GM12865 (cell line): ENCODE results near the gene TBC1D2.
A peak's percentile ranks its signal among the peaks of the same experiment; 100 is the strongest.

Experiments used
- DNase-seq: peaks from one replicate; pipeline ENCODE4 v3.0.0; 2010; ENCODE audit warnings: low read depth
- H3K4me3 ChIP-seq: 2 replicates; pipeline ENCODE4 v1.5.1; 2011; ENCODE audit warnings: mild to moderate bottlenecking, low read depth, low read length, control low read depth
- CTCF ChIP-seq: IDR thresholded peaks from 2 replicates; pipeline ENCODE4 v1.5.1; 2011; ENCODE audit warnings: low read length, control low read depth, low read depth, inconsistent platforms; ENCODE audit not compliant: insufficient read depth; ENCODE audit errors: missing control alignments

TBC1D2 gene

GRCh38 chr9:98195671-98196070, 59.8 kb downstream of the TBC1D2 start:
- no peak overlapping the region for H3K4me3 ChIP-seq
- no peak for TF ChIP-seq CTCF
- DNase-seq: no peak

- DNase-seq: no peak
- no peak for TF ChIP-seq CTCF
- peak overlapping the region; percentile 59 for H3K4me3 ChIP-seq
These were observed 62.0 kb downstream of the TBC1D2 start for GRCh38 chr9:98193336-98193944.

- peak within 1 kb of the TSS; percentile 61 for H3K4me3 ChIP-seq
- peak; percentile 73 for DNase-seq
- TF ChIP-seq CTCF: peak; percentile 12
These were observed 62.7 kb downstream of the TBC1D2 start, which contains the start of gene CORO2A for GRCh38 chr9:98192503-98193335. Gene CORO2A (minus strand): TSS chr9:98192637. CDS start chr9:98157660, 34,977 bp downstream.

- no peak for TF ChIP-seq CTCF
- DNase-seq: no peak
- peak overlapping the region; percentile 61 for H3K4me3 ChIP-seq
These were observed 63.6 kb downstream of the TBC1D2 start for GRCh38 chr9:98191671-98192502.

- no peak for DNase-seq
- TF ChIP-seq CTCF: no peak
- H3K4me3 ChIP-seq: no peak overlapping the region
These were observed 64.3 kb downstream of the TBC1D2 start for GRCh38 chr9:98191181-98191608.

- no peak overlapping the region for H3K4me3 ChIP-seq
These were observed 64.7 kb downstream of the TBC1D2 start for GRCh38 chr9:98190757-98191105.

More at GRCh38 chr9:98190757-98191105, 64.7 kb downstream of the TBC1D2 start:
- no peak for DNase-seq
- no peak for TF ChIP-seq CTCF
